Panc1 (cell line): ENCODE data around the gene IPMK.

Source experiments
- POLR2AphosphoS5 ChIP-seq: IDR thresholded peaks from 2 replicates; pipeline ENCODE4 v1.6.1; 2012; ENCODE audit warnings: mild to moderate bottlenecking, low read depth, low read length, moderate library complexity
- SIN3A ChIP-seq: IDR thresholded peaks from 2 replicates; pipeline ENCODE4 v1.6.1; 2012; ENCODE audit warnings: low read depth, mild to moderate bottlenecking, low read length, moderate library complexity, borderline replicate concordance; ENCODE audit not compliant: insufficient read depth
- TCF7L2 ChIP-seq: IDR thresholded peaks from 2 replicates; pipeline ENCODE4 v1.6.1; 2011; ENCODE audit warnings: mild to moderate bottlenecking, low read depth, low read length, inconsistent platforms
- TF ChIP-seq, protein P1 (sequence below): fragments of 450-650 bp; IDR thresholded peaks from 2 replicates; pipeline ENCODE4 v1.5.1; 2017; ENCODE audit warnings: mild to moderate bottlenecking
- TF ChIP-seq, protein P2 (sequence below), 2 experiments: IDR thresholded peaks; 2 replicates each; pipeline ENCODE4 v1.6.1; 2011 to 2012; ENCODE audit warnings: low read depth in 2 of 2, control low read depth in 1 of 2, low read length in 1 of 2, mild to moderate bottlenecking in 1 of 2, moderate library complexity in 1 of 2; ENCODE audit not compliant: insufficient read depth in 1 of 2

DNA sequence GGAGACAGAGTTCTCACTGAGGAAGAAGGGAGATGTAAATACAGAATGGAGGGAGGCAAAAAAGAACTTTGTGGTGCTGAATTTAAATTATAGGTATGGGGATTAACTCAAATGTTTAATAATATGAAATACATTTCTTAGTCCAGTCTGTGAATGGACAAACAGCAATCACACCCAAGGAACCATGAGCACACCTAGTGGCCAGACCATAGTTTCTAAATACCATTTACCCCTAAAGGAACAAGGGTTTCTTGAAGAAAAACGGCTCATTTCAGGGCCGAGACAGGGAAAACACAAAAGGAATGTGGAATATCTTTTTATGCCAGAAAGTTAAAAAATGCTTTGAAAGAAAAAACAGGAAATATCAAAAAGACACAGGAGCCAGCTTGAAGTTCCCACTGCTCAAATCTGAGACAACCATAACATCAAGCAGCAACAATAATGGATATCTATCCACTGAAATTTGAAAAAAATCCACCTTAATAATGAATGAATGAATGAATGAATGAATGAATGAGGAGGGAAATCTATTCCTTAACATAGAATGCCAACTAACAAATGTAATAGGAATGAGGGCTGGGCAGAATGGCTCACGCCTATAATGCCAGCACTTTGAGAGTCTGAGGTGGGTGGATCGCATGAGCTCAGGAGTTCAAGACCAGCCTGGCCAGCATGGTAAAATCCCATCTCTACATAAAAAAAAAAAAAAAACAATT is 8.6 kb downstream of the IPMK start:
- TF ChIP-seq, protein P1, sequence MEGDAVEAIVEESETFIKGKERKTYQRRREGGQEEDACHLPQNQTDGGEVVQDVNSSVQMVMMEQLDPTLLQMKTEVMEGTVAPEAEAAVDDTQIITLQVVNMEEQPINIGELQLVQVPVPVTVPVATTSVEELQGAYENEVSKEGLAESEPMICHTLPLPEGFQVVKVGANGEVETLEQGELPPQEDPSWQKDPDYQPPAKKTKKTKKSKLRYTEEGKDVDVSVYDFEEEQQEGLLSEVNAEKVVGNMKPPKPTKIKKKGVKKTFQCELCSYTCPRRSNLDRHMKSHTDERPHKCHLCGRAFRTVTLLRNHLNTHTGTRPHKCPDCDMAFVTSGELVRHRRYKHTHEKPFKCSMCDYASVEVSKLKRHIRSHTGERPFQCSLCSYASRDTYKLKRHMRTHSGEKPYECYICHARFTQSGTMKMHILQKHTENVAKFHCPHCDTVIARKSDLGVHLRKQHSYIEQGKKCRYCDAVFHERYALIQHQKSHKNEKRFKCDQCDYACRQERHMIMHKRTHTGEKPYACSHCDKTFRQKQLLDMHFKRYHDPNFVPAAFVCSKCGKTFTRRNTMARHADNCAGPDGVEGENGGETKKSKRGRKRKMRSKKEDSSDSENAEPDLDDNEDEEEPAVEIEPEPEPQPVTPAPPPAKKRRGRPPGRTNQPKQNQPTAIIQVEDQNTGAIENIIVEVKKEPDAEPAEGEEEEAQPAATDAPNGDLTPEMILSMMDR, result peak; percentile 41; the same call in 1 of the 2 replicates
- TF ChIP-seq SIN3A (no peak), POLR2AphosphoS5 (no peak), TCF7L2 (no peak)
- TF ChIP-seq, protein P2, sequence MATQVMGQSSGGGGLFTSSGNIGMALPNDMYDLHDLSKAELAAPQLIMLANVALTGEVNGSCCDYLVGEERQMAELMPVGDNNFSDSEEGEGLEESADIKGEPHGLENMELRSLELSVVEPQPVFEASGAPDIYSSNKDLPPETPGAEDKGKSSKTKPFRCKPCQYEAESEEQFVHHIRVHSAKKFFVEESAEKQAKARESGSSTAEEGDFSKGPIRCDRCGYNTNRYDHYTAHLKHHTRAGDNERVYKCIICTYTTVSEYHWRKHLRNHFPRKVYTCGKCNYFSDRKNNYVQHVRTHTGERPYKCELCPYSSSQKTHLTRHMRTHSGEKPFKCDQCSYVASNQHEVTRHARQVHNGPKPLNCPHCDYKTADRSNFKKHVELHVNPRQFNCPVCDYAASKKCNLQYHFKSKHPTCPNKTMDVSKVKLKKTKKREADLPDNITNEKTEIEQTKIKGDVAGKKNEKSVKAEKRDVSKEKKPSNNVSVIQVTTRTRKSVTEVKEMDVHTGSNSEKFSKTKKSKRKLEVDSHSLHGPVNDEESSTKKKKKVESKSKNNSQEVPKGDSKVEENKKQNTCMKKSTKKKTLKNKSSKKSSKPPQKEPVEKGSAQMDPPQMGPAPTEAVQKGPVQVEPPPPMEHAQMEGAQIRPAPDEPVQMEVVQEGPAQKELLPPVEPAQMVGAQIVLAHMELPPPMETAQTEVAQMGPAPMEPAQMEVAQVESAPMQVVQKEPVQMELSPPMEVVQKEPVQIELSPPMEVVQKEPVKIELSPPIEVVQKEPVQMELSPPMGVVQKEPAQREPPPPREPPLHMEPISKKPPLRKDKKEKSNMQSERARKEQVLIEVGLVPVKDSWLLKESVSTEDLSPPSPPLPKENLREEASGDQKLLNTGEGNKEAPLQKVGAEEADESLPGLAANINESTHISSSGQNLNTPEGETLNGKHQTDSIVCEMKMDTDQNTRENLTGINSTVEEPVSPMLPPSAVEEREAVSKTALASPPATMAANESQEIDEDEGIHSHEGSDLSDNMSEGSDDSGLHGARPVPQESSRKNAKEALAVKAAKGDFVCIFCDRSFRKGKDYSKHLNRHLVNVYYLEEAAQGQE (IDR thresholded peaks at IDR 0.05; ENCODE audit: insufficient read depth in 1 of 2, low read depth in 2 of 2, low read length in 1 of 2), result no peak
